HepG2 (cell line): ENCODE data around the gene DHRS12. TPM values are rescaled to one million over a fixed set of nuclear protein-coding genes. Genes with fewer than 3 reads are reported as not detected.
A peak's percentile ranks its signal among the peaks of the same experiment; 100 is the strongest.

ENCODE experiments used
- ATAC-seq: fragments of 200-7000 bp; cut with Tn5 transposase; 3 replicates; pipeline ENCODE4 v1.9.1; 2020; ENCODE audit warnings: mild to moderate bottlenecking, moderate library complexity
- BruUV-seq: library from RNA; stranded (reverse); fragments of 400-500 nt; replicated peaks from 2 replicates; lab custom pipeline; 2021; lab: Mats Ljungman, UMichigan
- CTCF ChIA-PET: fragments of 300-600 bp; formaldehyde crosslinking; extraction: SDS; loops from one replicate; lab custom pipeline; 2021; ENCODE audit warnings: low total read pairs, inconsistent platforms, low intra/inter-chr PET ratio; lab: Yijun Ruan, JAX
- POLR2A ChIA-PET: fragments of 350-600 bp; sonication (Branson Sonifier 250); formaldehyde crosslinking; loops from one replicate; lab custom pipeline; 2020; ENCODE audit warnings: antibody characterized with exemption, inconsistent platforms; lab: Yijun Ruan, JAX
- DNase-seq: peaks from one replicate; pipeline ENCODE4 v3.0.0-alpha.2; 2015; ENCODE audit warnings: low spot score
- FAIRE-seq: peaks from 3 replicates; lab custom pipeline; 2011; peaks lifted over from hg19 to GRCh38; lab: Jason Lieb, UNC
- H2AFZ ChIP-seq: one replicate; pipeline ENCODE4 v1.6.1; 2011; ENCODE audit warnings: low read length, inconsistent platforms
- H3K27ac ChIP-seq: fragments of 300-600 bp; 3 replicates; pipeline ENCODE4 v1.8.0; 2011; ENCODE audit warnings: mixed run types, mild to moderate bottlenecking, mixed read lengths, low read length, inconsistent platforms; ENCODE audit not compliant: insufficient read depth; ENCODE audit errors: extremely low read length
- H3K27me3 ChIP-seq, 2 experiments: fragments of 200-600 bp in 1 of 2; 2 replicates in 1 of 2; 3 replicates in 1 of 2; pipeline versions ENCODE4 v1.6.0 to v1.8.0; 2011; ENCODE audit warnings: low read length in 2 of 2, mild to moderate bottlenecking in 2 of 2, moderate library complexity in 2 of 2, inconsistent platforms in 1 of 2; ENCODE audit not compliant: insufficient read depth in 2 of 2, control insufficient read depth in 1 of 2
- H3K36me3 ChIP-seq, 2 experiments: fragments of 200-600 bp in 1 of 2; replicated peaks in 1 of 2; 2 replicates in 1 of 2; 3 replicates in 1 of 2; pipeline versions ENCODE4 v1.5.1 to v1.8.0; 2011; ENCODE audit warnings: low read length in 2 of 2, inconsistent platforms in 1 of 2; ENCODE audit not compliant: insufficient read depth in 2 of 2, control insufficient read depth in 1 of 2
- H3K4me1 ChIP-seq: 2 replicates; pipeline ENCODE4 v1.5.1; 2012; ENCODE audit warnings: low read length, inconsistent platforms; ENCODE audit not compliant: insufficient read depth
- H3K4me2 ChIP-seq: 2 replicates; pipeline ENCODE4 v1.6.0; 2011; ENCODE audit warnings: low read depth, low read length, inconsistent platforms
- H3K4me3 ChIP-seq, 3 experiments: fragments of 200-600 bp in 1 of 3; sonication (generic), shearing (Covaris generic) in 1 of 3; replicated peaks in 1 of 3; 2 replicates each; pipeline ENCODE4 v1.5.1; 2011 to 2016; ENCODE audit warnings: low read length in 3 of 3, inconsistent platforms in 2 of 3, low read depth in 2 of 3, mild to moderate bottlenecking in 2 of 3, control low read depth in 1 of 3, mixed read lengths in 1 of 3; ENCODE audit not compliant: insufficient read depth in 1 of 3
- H3K79me2 ChIP-seq: one replicate; pipeline ENCODE4 v1.6.1; 2011; ENCODE audit warnings: low read length, inconsistent platforms; ENCODE audit not compliant: insufficient read depth
- H3K9ac ChIP-seq: 2 replicates; pipeline ENCODE4 v1.6.0; 2011; ENCODE audit warnings: mild to moderate bottlenecking, low read depth, low read length, inconsistent platforms; ENCODE audit not compliant: insufficient read depth
- H3K9me3 ChIP-seq: 2 replicates; pipeline ENCODE4 v1.5.1; 2012; ENCODE audit warnings: mild to moderate bottlenecking, low read length
- H4K20me1 ChIP-seq: 2 replicates; pipeline ENCODE4 v1.6.0; 2011; ENCODE audit warnings: inconsistent platforms, mild to moderate bottlenecking, low read length, moderate library complexity; ENCODE audit not compliant: insufficient read depth
- BORCS8-MEF2B ChIP-seq: sonication (generic); formaldehyde crosslinking; IDR thresholded peaks from 2 replicates; pipeline ENCODE4 v1.8.0; 2022; ENCODE audit warnings: mild to moderate bottlenecking, missing genetic modification reagents
- FOSL1 ChIP-seq: sonication (generic); formaldehyde crosslinking; IDR thresholded peaks from 2 replicates; pipeline ENCODE4 v1.9.0; 2021; ENCODE audit warnings: missing genetic modification reagents, borderline replicate concordance
- FOSL2 ChIP-seq: sonication (generic); formaldehyde crosslinking; IDR thresholded peaks from 2 replicates; pipeline ENCODE4 v1.4.0; 2020; ENCODE audit warnings: missing genetic modification reagents
- GABPB1 ChIP-seq: IDR thresholded peaks from 2 replicates; pipeline ENCODE4 v1.6.1; 2016; ENCODE audit warnings: mild to moderate bottlenecking, missing genetic modification reagents, moderate library complexity, missing compliant biosample characterization
- KLF16 ChIP-seq, 2 experiments: sonication (generic) in 1 of 2; formaldehyde crosslinking in 1 of 2; IDR thresholded peaks; 2 replicates each; pipeline versions ENCODE4 v1.6.1 to v1.8.0; 2016 to 2023; ENCODE audit warnings: missing genetic modification reagents in 2 of 2, missing compliant biosample characterization in 1 of 2
- MYC ChIP-seq: sonication (generic); formaldehyde crosslinking; IDR thresholded peaks from 2 replicates; pipeline ENCODE4 v1.9.0; 2021; ENCODE audit warnings: missing genetic modification reagents, borderline replicate concordance
- RBFOX2 ChIP-seq: fragments of 200-400 bp; formaldehyde crosslinking; IDR thresholded peaks from 2 replicates; pipeline ENCODE4 v1.6.1; 2017; ENCODE audit warnings: low read depth, mild to moderate bottlenecking, low read length
- REL ChIP-seq: sonication (generic); formaldehyde crosslinking; conservative IDR thresholded peaks from 2 replicates; pipeline ENCODE4 v1.8.0; 2022; ENCODE audit warnings: mild to moderate bottlenecking, missing genetic modification reagents, moderate library complexity
- SNAPC2 ChIP-seq: sonication (generic); formaldehyde crosslinking; IDR thresholded peaks from 2 replicates; pipeline ENCODE4 v1.8.1; 2022; ENCODE audit warnings: mild to moderate bottlenecking, missing genetic modification reagents
- YY1 ChIP-seq: IDR thresholded peaks from 2 replicates; pipeline ENCODE4 v1.6.1; 2011; ENCODE audit warnings: low read length, low read depth, moderate library complexity, mild to moderate bottlenecking; ENCODE audit not compliant: insufficient read depth, insufficient replicate concordance
- WGBS: methylation state at CpG from one replicate; pipeline ENCODE4 v1.1.6; 2017; ENCODE audit warnings: low lambda C conversion rate; 5-methylcytosine and 5-hydroxymethylcytosine counted together
- in situ Hi-C: cut with HindIII; loops from 2 replicates; pipeline ENCODE4 v1.10.0; 2017; ENCODE audit warnings: low pct_unique_long_range_greater_than_20kb; ENCODE audit not compliant: extremely low pct_ligation_motif_present
- intact Hi-C: fragments of 100-400 bp; cut with micrococcal nuclease; formaldehyde crosslinking; loops from one replicate; pipeline ENCODE4 v1.10.0; 2022; ENCODE audit not compliant: unreplicated experiment
- polyA plus RNA-seq, 8 experiments: library from polyadenylated mRNA; depleted of rRNA in 3 of 8; stranded (reverse) in 7 of 8; unstranded in 1 of 8; fragments of >200 nt; fragmentation: Illumina TruSeq in 4 of 8; extraction: Trizol in 4 of 8; gene quantifications; 2 replicates each; pipeline versions ENCODE4 v1.2.1 to v1.2.3, GENCODE V29; 2011 to 2016; ENCODE audit warnings: low read depth in 4 of 8, missing spikeins in 1 of 8, mixed read lengths in 1 of 8; ENCODE audit not compliant: insufficient read depth in 1 of 8
- total RNA-seq, 5 experiments: library from RNA; depleted of rRNA; stranded (reverse); fragments of >200 nt; fragmentation: Illumina TruSeq; extraction: Trizol; gene quantifications; 2 replicates each; pipeline ENCODE4 v1.2.3, GENCODE V29; 2016; ENCODE audit warnings: low read depth in 1 of 5
- TF ChIP-seq, protein P1 (sequence below): IDR thresholded peaks from 2 replicates; pipeline ENCODE4 v1.6.1; 2016
- TF ChIP-seq, protein P2 (sequence below): sonication (generic); formaldehyde crosslinking; conservative IDR thresholded peaks from 2 replicates; pipeline ENCODE4 v1.8.1; 2023; ENCODE audit warnings: missing genetic modification reagents

Gene DHRS12
- total and polyA plus RNA-seq, 2 of the 13 experiments (the other 11 are each of a cell fraction or from before 2014, with no cell fraction given): 7.2 to 8.4 TPM

DNA sequence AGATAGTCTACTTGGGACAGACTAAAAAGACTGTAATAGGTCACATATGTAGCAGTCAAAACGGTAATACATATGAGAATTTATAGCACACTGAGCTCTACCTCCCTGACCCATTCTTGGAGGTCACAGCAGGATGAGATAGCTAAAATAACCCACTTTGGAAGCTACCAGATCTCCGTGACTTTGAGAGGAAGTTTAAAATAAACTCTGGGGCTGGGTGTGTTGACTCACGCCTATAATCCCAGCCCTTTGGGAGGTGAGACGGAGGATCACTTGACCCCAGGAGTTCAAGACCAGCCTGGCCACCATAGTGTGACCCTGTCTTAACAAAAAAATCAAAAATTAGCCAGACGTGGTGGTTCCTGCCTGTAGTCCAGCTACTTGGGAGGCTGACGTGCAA lies 45.3 kb downstream of the DHRS12 start (continued):
- no peak for TF ChIP-seq GABPB1 (CRISPR knock-in tag)
- no peak for TF ChIP-seq YY1

DNA sequence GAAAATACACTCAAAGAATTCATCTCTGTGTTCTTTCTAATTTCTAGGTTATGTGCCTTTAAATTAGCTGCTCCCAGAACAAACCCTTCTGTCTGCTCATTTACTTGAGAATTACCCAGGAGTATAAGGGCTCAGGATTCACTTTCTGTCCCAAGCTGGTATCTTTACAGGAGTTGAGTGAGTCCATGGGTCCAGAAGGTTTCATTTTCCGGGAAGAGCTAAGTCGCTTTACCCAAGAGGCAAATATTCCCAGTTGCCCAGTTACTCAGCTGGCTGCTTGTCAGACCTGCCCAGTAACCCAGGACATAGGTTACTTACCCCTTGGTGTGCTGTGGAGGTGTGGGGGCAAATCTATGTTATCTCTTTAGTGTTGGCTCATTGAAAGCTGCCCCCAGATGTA lies 47.3 kb downstream of the DHRS12 start:
- intact Hi-C loops (no loop called here), in situ Hi-C loops (no loop called here)
- Histone ChIP-seq H3K9ac (no peak overlapping the region), H2AFZ (no peak overlapping the region), H3K36me3 (peaks cover 23 to 90% of the 10 kb centered on the region in 2 experiments), H3K27ac (no peak overlapping the region), H3K4me1 (no peaks in the 10 kb centered on the region), H4K20me1 (no peaks in the 10 kb centered on the region), H3K9me3 (no peaks in the 10 kb centered on the region), H3K27me3 (no peaks in the 10 kb centered on the region), H3K79me2 (no peaks in the 10 kb centered on the region), H3K4me2 (no peak overlapping the region), H3K4me3 (no peak overlapping the region)
- POLR2A ChIA-PET: interaction anchor here (1.0 to 1.1 kb wide), 2 partner anchors 172 to 315 kb away, joined by 3 read pairs; no protein-coding TSS in a partner anchor
- ATAC-seq: no peak
- no peak for FAIRE-seq
- BruUV-seq: no TSS peak
- DNase-seq: no peak
- no peak for TF ChIP-seq MYC (CRISPR knock-in tag)
- no peak for TF ChIP-seq YY1
- WGBS: 100% methylated on average over 2 of the region's 2 CpGs
- CTCF ChIA-PET: no interaction called here

DNA sequence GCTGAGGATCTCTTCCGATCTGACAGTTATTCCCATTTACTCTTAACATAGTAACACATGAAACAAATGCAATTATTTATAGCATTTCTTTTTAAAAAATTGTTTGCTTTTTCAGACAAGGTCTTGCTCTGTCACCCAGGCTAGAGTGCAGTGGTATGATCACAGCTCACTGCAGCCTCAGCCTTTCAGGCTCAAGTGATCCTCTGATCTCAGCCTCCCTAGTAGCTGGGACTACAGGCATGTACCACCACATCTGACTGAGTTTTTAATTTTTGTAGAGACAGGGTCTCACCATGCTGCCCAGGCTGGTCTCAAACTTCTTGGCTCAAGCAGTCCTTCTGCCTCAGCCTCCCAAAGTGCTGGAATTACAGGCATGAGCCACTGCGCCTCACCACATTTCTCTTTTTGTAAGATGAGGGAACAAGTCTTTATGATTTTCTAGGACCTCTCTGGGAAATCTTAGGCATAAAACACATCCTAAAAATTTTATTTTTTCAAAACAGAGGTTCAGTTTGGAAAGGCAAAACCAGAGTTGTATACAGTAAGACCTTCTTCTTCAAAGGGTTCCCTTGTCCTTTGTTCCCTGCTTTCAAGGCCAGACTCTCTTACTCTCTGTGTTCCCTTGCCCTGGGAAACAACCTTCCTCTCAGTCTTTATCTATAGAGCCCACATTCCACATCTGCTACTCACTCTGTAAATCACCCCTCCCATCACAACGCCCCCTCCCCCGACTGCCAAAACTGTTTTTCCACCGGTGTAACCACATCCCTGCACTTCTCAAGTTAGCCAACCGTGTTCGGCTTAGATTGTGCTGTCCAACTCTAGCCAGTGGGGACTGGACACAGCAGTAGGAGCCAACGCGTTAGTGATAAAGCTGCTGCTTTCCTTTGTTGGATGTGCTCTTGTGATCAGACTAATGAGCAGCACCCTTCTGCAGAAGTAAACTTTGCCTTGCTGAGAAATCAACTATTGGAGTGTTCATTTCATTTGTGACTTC lies 56.2 kb downstream of the DHRS12 start:
- in situ Hi-C loops (no loop called here), intact Hi-C loops (no loop called here)
- Histone ChIP-seq H3K4me2 (no peak overlapping the region), H3K9ac (peak overlapping the region; percentile 50), H3K4me3 (no peak overlapping the region), H3K36me3 (peaks cover 4 to 56% of the 10 kb centered on the region in 2 experiments), H3K27ac (peak overlapping the region; percentile 77), H3K9me3 (peaks cover 15% of the 10 kb centered on the region), H3K79me2 (no peaks in the 10 kb centered on the region), H3K4me1 (peaks cover 31% of the 10 kb centered on the region), H2AFZ (no peak overlapping the region), H4K20me1 (no peaks in the 10 kb centered on the region), H3K27me3 (no peaks in the 10 kb centered on the region)
- ATAC-seq: peak; percentile 91
- peak; percentile 93 for DNase-seq
- ChIA-PET CTCF (no interaction called here), POLR2A (interaction anchor here (1.0 to 1.4 kb wide), 2 partner anchors 17 to 295 kb away, joined by 3 to 4 read pairs; partner anchors contain the start of gene INTS6)
- WGBS: 72% methylated on average over 9 of the region's 9 CpGs
- FAIRE-seq: no peak
- no TSS peak for BruUV-seq
- TF ChIP-seq, protein P1, sequence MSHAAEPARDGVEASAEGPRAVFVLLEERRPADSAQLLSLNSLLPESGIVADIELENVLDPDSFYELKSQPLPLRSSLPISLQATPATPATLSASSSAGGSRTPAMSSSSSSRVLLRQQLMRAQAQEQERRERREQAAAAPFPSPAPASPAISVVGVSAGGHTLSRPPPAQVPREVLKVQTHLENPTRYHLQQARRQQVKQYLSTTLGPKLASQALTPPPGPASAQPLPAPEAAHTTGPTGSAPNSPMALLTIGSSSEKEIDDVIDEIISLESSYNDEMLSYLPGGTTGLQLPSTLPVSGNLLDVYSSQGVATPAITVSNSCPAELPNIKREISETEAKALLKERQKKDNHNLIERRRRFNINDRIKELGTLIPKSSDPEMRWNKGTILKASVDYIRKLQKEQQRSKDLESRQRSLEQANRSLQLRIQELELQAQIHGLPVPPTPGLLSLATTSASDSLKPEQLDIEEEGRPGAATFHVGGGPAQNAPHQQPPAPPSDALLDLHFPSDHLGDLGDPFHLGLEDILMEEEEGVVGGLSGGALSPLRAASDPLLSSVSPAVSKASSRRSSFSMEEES (CRISPR knock-in tag): no peak
- TF ChIP-seq KLF16 (CRISPR knock-in tag; IDR thresholded peaks at IDR 0.05) (no peak), SNAPC2 (CRISPR knock-in tag) (no peak), FOSL1 (CRISPR knock-in tag) (peak; percentile 89), REL (CRISPR knock-in tag) (no peak), FOSL2 (CRISPR knock-in tag) (peak; percentile 95), RBFOX2 (no peak), BORCS8-MEF2B (CRISPR knock-in tag) (no peak)
- TF ChIP-seq, protein P2, sequence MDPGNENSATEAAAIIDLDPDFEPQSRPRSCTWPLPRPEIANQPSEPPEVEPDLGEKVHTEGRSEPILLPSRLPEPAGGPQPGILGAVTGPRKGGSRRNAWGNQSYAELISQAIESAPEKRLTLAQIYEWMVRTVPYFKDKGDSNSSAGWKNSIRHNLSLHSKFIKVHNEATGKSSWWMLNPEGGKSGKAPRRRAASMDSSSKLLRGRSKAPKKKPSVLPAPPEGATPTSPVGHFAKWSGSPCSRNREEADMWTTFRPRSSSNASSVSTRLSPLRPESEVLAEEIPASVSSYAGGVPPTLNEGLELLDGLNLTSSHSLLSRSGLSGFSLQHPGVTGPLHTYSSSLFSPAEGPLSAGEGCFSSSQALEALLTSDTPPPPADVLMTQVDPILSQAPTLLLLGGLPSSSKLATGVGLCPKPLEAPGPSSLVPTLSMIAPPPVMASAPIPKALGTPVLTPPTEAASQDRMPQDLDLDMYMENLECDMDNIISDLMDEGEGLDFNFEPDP (CRISPR knock-in tag): no peak
